K562 (cell line): ENCODE results near the gene MRPL44. TPM values are rescaled to one million over a fixed set of nuclear protein-coding genes. Genes with fewer than 3 reads are reported as not detected.

ENCODE experiments used
- ATAC-seq: fragments of 200-7000 bp; cut with Tn5 transposase; 3 replicates; pipeline ENCODE4 v1.9.1; 2020; ENCODE audit warnings: moderate library complexity
- BruUV-seq: library from RNA; stranded (reverse); fragments of 400-500 nt; replicated peaks from 2 replicates; lab custom pipeline; 2021; lab: Mats Ljungman, UMichigan
- CTCF ChIA-PET: fragments of 300-600 bp; formaldehyde crosslinking; extraction: SDS; loops from one replicate; lab custom pipeline; 2021; ENCODE audit warnings: low intra/inter-chr PET ratio; lab: Yijun Ruan, JAX
- POLR2A ChIA-PET: fragments of 300-600, 350-650 bp; sonication (Branson Sonifier 250); formaldehyde crosslinking; extraction: SDS; loops from one replicate; lab custom pipeline; 2021; ENCODE audit warnings: antibody characterized with exemption, inconsistent platforms; lab: Yijun Ruan, JAX
- DNase-seq, 4 experiments: peaks; one replicate each; pipeline versions ENCODE4 v3.0.0 to v3.0.0-alpha.2; 2011 to 2018; ENCODE audit warnings: low spot score in 3 of 4, mixed read lengths in 3 of 4; ENCODE audit errors: extremely low read depth in 1 of 4
- FAIRE-seq: peaks from 2 replicates; lab custom pipeline; 2011; peaks lifted over from hg19 to GRCh38; lab: Jason Lieb, UNC
- H2AFZ ChIP-seq: 2 replicates; pipeline ENCODE4 v1.6.0; 2011; ENCODE audit warnings: low read depth, low read length, control low read depth, inconsistent platforms
- H3K27ac ChIP-seq: fragments of 200-600 bp; 3 replicates; pipeline ENCODE4 v1.8.0; 2011; ENCODE audit warnings: low read depth, mild to moderate bottlenecking, control low read depth, inconsistent platforms, low read length, moderate library complexity, mixed read lengths; ENCODE audit errors: extremely low read depth
- H3K27me3 ChIP-seq, 2 experiments: fragments of 300-600 bp in 1 of 2; 2 replicates in 1 of 2; 3 replicates in 1 of 2; pipeline versions ENCODE4 v1.6.0 to v1.8.0; 2011; ENCODE audit warnings: inconsistent platforms in 2 of 2, low read length in 2 of 2, mild to moderate bottlenecking in 1 of 2, mixed read lengths in 1 of 2, moderate library complexity in 1 of 2; ENCODE audit not compliant: control insufficient read depth in 2 of 2, insufficient read depth in 2 of 2
- H3K36me3 ChIP-seq: fragments of 300-600 bp; 3 replicates; pipeline ENCODE4 v1.8.0; 2011; ENCODE audit warnings: mild to moderate bottlenecking, low read length, inconsistent platforms; ENCODE audit not compliant: control insufficient read depth, insufficient read depth
- H3K4me1 ChIP-seq, 2 experiments: fragments of 200-600 bp in 1 of 2; replicated peaks in 1 of 2; 2 replicates in 1 of 2; 3 replicates in 1 of 2; pipeline versions ENCODE4 v1.5.1 to v1.8.0; 2011; ENCODE audit warnings: inconsistent platforms in 2 of 2, low read length in 2 of 2, mild to moderate bottlenecking in 1 of 2, mixed read lengths in 1 of 2, moderate library complexity in 1 of 2; ENCODE audit not compliant: control insufficient read depth in 2 of 2, insufficient read depth in 2 of 2
- H3K4me2 ChIP-seq: 2 replicates; pipeline ENCODE4 v1.6.1; 2011; ENCODE audit warnings: low read length, control low read depth, inconsistent platforms, mixed read lengths; ENCODE audit not compliant: insufficient read depth
- H3K4me3 ChIP-seq: fragments of 200-600 bp; sonication (generic), shearing (Covaris generic); 2 replicates; pipeline ENCODE4 v1.5.1; 2016; ENCODE audit warnings: control low read depth, inconsistent platforms
- H3K79me2 ChIP-seq: fragments of 200-600 bp; 3 replicates; pipeline ENCODE4 v1.8.0; 2011; ENCODE audit warnings: low read length, inconsistent platforms; ENCODE audit not compliant: control insufficient read depth, insufficient read depth
- H3K9ac ChIP-seq, 2 experiments: 2 replicates each; pipeline versions ENCODE4 v1.6.0 to v1.6.1; 2011; ENCODE audit warnings: low read depth in 2 of 2, low read length in 2 of 2, control low read depth in 1 of 2, inconsistent platforms in 1 of 2, mild to moderate bottlenecking in 1 of 2, mixed read lengths in 1 of 2; ENCODE audit not compliant: insufficient read depth in 1 of 2
- H3K9me1 ChIP-seq: one replicate; pipeline ENCODE4 v1.6.0; 2011; ENCODE audit warnings: inconsistent platforms, mild to moderate bottlenecking, low read length, moderate library complexity; ENCODE audit not compliant: control insufficient read depth, insufficient read depth
- H3K9me3 ChIP-seq: replicated peaks from 2 replicates; pipeline ENCODE4 v1.5.1; 2011; ENCODE audit warnings: low read depth, low read length, inconsistent platforms; ENCODE audit not compliant: control insufficient read depth, insufficient read depth
- H4K20me1 ChIP-seq: replicated peaks from 2 replicates; pipeline ENCODE4 v1.6.1; 2011; ENCODE audit warnings: low read length, inconsistent platforms, mixed read lengths; ENCODE audit not compliant: control insufficient read depth, insufficient read depth
- ESRRA ChIP-seq: fragments of 450-650 bp; IDR thresholded peaks from 2 replicates; pipeline ENCODE4 v1.6.1; 2014; ENCODE audit warnings: low read depth, mild to moderate bottlenecking, moderate library complexity, borderline replicate concordance
- FOXA3 ChIP-seq, 2 experiments: fragments of 450-650 bp in 1 of 2; sonication (generic) in 1 of 2; formaldehyde crosslinking; IDR thresholded peaks in 1 of 2; conservative IDR thresholded peaks in 1 of 2; 2 replicates each; pipeline versions ENCODE4 v1.4.0 to v1.8.0; 2020 to 2022; ENCODE audit warnings: mild to moderate bottlenecking in 2 of 2, missing genetic modification reagents in 1 of 2
- PHF21A ChIP-seq: fragments of 450-650 bp; IDR thresholded peaks from 2 replicates; pipeline ENCODE4 v1.6.1; 2017; ENCODE audit warnings: low read depth, borderline replicate concordance
- SNRNP70 ChIP-seq: fragments of 200-400 bp; formaldehyde crosslinking; optimal IDR thresholded peaks from 2 replicates; pipeline ENCODE3; 2017; ENCODE audit warnings: low read depth, low read length
- SREBF1 ChIP-seq: fragments of 150-350 bp; IDR thresholded peaks from 2 replicates; pipeline ENCODE4 v1.6.1; 2014; ENCODE audit warnings: antibody characterized with exemption, low read depth, low read length, borderline replicate concordance
- ZNF77 ChIP-seq: fragments of 250-450 bp; sonication (Bioruptor Pico); IDR thresholded peaks from 2 replicates; pipeline ENCODE4 v1.5.0; 2020
- WGBS: fragments of 100-300 bp; shearing (Covaris generic); methylation state at CpG from one replicate; pipeline ENCODE4 v1.1.6; 2016; ENCODE audit warnings: low coverage, mixed read lengths; ENCODE audit not compliant: insufficient coverage; ENCODE audit errors: missing lambda C conversion rate; 5-methylcytosine and 5-hydroxymethylcytosine counted together
- in situ Hi-C: fragments of 300-500 bp; cut with MboI; formaldehyde crosslinking; loops from 4 replicates; pipeline ENCODE4 v1.15.0; 2018; ENCODE audit warnings: inconsistent platforms, mixed read lengths
- intact Hi-C: fragments of 100-400 bp; cut with micrococcal nuclease; formaldehyde crosslinking; loops from 2 replicates; pipeline ENCODE4 v1.14.2; 2022
- polyA plus RNA-seq, 8 experiments: library from polyadenylated mRNA; depleted of rRNA in 4 of 8; stranded (reverse) in 5 of 8; unstranded in 3 of 8; fragments of >200 nt; fragmentation: Nextera tagmentation in 2 of 8; fragmentation: Illumina TruSeq in 1 of 8; extraction: Ambion mirVana in 2 of 8; extraction: Trizol in 1 of 8; gene quantifications; 2 replicates each; pipeline versions ENCODE4 v1.2.1 to v1.2.3, GENCODE V29; 2011 to 2014; ENCODE audit warnings: inconsistent platforms in 1 of 8, missing spikeins in 1 of 8
- total RNA-seq, 7 experiments: library from RNA; depleted of rRNA in 6 of 7; stranded (reverse); fragments of >200 nt in 6 of 7; fragmentation: Illumina TruSeq in 2 of 7; extraction: Trizol in 2 of 7; gene quantifications; 2 replicates each; pipeline versions ENCODE4 v1.2.1 to v1.2.3, GENCODE V29; 2011 to 2021; ENCODE audit warnings: low replicate concordance in 1 of 7
- TF ChIP-seq, protein P1 (sequence below): fragments of 250-450 bp; sonication (Bioruptor Pico); IDR thresholded peaks from 2 replicates; pipeline ENCODE4 v1.5.0; 2020; ENCODE audit warnings: mild to moderate bottlenecking
- TF ChIP-seq, protein P2 (sequence below): IDR thresholded peaks from 2 replicates; pipeline ENCODE4 v1.6.1; 2011; ENCODE audit not compliant: insufficient read length; ENCODE audit errors: extremely low read depth
- TF ChIP-seq, protein P3 (sequence below): fragments of 450-650 bp; formaldehyde crosslinking; conservative IDR thresholded peaks from 2 replicates; pipeline ENCODE4 v1.4.0; 2022; ENCODE audit warnings: mild to moderate bottlenecking, missing genetic modification characterization

The MRPL44 gene
- total and polyA plus RNA-seq, 9 of the 15 experiments (the other 6 are each of a cell fraction or from before 2014, with no cell fraction given) = 10.4 to 26.0 (median 20.2) TPM

DNA sequence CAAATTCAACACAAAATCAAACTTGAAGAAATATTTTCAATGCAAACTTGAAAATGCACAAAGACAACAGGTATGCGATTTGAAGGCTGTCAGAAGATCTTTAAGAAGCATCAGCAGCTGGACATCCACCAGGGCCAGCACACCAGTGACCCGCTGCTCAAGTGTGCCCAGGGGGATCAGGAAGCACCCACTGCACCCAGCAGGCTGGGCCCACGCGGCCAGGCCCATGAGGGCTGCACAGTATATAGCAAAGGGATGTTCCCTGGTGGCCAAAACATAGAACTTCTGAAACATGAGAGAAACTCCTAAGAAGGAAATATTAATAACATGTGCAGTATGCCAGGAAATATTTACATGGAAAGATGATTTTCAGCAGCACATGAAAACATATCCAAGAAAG is 37.2 kb upstream of the MRPL44 start:
- in situ Hi-C loops = no loop called here
- Histone ChIP-seq H3K9me3 (no peaks in the 10 kb centered on the region), H3K4me1 (0 out of 5 replicates have a peak, but pooled peaks cover 0 to 3% of the 10 kb centered on the region in 2 experiments), H4K20me1 (no peaks in the 10 kb centered on the region; the same call in 1 of the 2 replicates)
- intact Hi-C loops = no loop called here
- CTCF ChIA-PET = no interaction called here
- TF ChIP-seq, protein P1, sequence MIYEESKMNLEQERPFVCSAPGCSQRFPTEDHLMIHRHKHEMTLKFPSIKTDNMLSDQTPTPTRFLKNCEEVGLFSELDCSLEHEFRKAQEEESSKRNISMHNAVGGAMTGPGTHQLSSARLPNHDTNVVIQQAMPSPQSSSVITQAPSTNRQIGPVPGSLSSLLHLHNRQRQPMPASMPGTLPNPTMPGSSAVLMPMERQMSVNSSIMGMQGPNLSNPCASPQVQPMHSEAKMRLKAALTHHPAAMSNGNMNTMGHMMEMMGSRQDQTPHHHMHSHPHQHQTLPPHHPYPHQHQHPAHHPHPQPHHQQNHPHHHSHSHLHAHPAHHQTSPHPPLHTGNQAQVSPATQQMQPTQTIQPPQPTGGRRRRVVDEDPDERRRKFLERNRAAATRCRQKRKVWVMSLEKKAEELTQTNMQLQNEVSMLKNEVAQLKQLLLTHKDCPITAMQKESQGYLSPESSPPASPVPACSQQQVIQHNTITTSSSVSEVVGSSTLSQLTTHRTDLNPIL (CRISPR knock-in tag) = no peak
- TF ChIP-seq SNRNP70 (no peak), PHF21A (no peak), FOXA3 (CRISPR knock-in tag; conservative IDR thresholded peaks at IDR 0.05 in 1 of 2, IDR thresholded peaks at IDR 0.05 in 1 of 2) (no peak), ESRRA (no peak), ZNF77 (CRISPR knock-in tag) (no peak), SREBF1 (no peak)
- TF ChIP-seq, protein P2, sequence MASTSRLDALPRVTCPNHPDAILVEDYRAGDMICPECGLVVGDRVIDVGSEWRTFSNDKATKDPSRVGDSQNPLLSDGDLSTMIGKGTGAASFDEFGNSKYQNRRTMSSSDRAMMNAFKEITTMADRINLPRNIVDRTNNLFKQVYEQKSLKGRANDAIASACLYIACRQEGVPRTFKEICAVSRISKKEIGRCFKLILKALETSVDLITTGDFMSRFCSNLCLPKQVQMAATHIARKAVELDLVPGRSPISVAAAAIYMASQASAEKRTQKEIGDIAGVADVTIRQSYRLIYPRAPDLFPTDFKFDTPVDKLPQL = no peak
- TF ChIP-seq, protein P3, sequence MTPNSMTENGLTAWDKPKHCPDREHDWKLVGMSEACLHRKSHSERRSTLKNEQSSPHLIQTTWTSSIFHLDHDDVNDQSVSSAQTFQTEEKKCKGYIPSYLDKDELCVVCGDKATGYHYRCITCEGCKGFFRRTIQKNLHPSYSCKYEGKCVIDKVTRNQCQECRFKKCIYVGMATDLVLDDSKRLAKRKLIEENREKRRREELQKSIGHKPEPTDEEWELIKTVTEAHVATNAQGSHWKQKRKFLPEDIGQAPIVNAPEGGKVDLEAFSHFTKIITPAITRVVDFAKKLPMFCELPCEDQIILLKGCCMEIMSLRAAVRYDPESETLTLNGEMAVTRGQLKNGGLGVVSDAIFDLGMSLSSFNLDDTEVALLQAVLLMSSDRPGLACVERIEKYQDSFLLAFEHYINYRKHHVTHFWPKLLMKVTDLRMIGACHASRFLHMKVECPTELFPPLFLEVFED (CRISPR knock-in tag) = no peak
- TF ChIP-seq, all 486 proteins: peak for 0
- Histone ChIP-seq H3K79me2 (no peaks in the 10 kb centered on the region; the same call in 2 of the 3 replicates), H3K36me3 (0 out of 3 replicates have a peak, but pooled peaks cover 2% of the 10 kb centered on the region), H3K9me1 (no peaks in the 10 kb centered on the region), H3K27me3 (no peaks in the 10 kb centered on the region), H3K4me3 (no peak overlapping the region), H3K4me2 (no peak overlapping the region), H3K27ac (no peak overlapping the region), H2AFZ (no peak overlapping the region), H3K9ac (no peak overlapping the region)
- 72% methylated on average over 4 of the region's 4 CpGs for WGBS
- no TSS peak for BruUV-seq
- FAIRE-seq (no peak), DNase-seq (no peak), ATAC-seq (no peak; the same call in 2 of the 3 replicates)
- POLR2A ChIA-PET = no interaction called here
